Vagina (tissue), 2 donors: ENCODE measurements around the gene SEMA6A. TPM values are rescaled to one million over a fixed set of nuclear protein-coding genes. Genes with fewer than 3 reads are reported as not detected.

Experiments used
- DNase-seq, 2 donors: peaks; one replicate each; pipeline ENCODE4 v3.0.0-alpha.2; 2017; ENCODE audit errors: extremely low spot score in 2 of 2
- H3K27ac ChIP-seq: fragments of 200-600 bp; sonication (generic); one replicate; pipeline ENCODE4 v1.5.1; 2019
- H3K27me3 ChIP-seq: fragments of 200-600 bp; sonication (generic); one replicate; pipeline ENCODE4 v1.5.1; 2019
- H3K36me3 ChIP-seq, 2 donors: fragments of 200-600 bp; sonication (generic); one replicate each; pipeline ENCODE4 v1.5.1; 2017 to 2019
- H3K4me1 ChIP-seq: fragments of 200-600 bp; sonication (generic); one replicate; pipeline ENCODE4 v1.5.1; 2019
- H3K4me3 ChIP-seq, 2 donors: fragments of 200-600 bp; sonication (generic); 1 replicate in 1 of 2; 2 replicates in 1 of 2; pipeline ENCODE4 v1.5.1; 2016 to 2019
- H3K9me3 ChIP-seq: fragments of 200-600 bp; sonication (generic); one replicate; pipeline ENCODE4 v1.5.1; 2019
- POLR2A ChIP-seq, 2 donors: fragments of 450-650 bp; IDR thresholded peaks; one replicate each; pipeline ENCODE4 v1.6.1; 2017; ENCODE audit warnings: antibody characterized with exemption in 2 of 2, mild to moderate bottlenecking in 2 of 2, moderate library complexity in 2 of 2
- POLR2AphosphoS5 ChIP-seq, 2 donors: sonication (generic); formaldehyde crosslinking; IDR thresholded peaks; one replicate each; pipeline ENCODE4 v1.9.0; 2017; ENCODE audit warnings: antibody characterized with exemption in 2 of 2, mild to moderate bottlenecking in 2 of 2, low read depth in 1 of 2; ENCODE audit not compliant: insufficient read depth in 1 of 2
- intact Hi-C: fragments of 100-400 bp; cut with DNase I; formaldehyde crosslinking; loops from one replicate; pipeline ENCODE4 v1.15.1; 2023
- total RNA-seq: library from RNA; depleted of rRNA; stranded (reverse); fragments of >200 nt; gene quantifications from one replicate; pipeline ENCODE4 v1.2.3, GENCODE V29; 2016
- TF ChIP-seq, protein P1 (sequence below), 3 experiments: fragments of 450-650 bp in 2 of 3; fragments of 200-600 bp in 1 of 3; sonication (generic) in 1 of 3; IDR thresholded peaks; one replicate each; pipeline ENCODE4 v1.5.1; 2017 to 2019; ENCODE audit warnings: antibody characterized with exemption in 3 of 3, mild to moderate bottlenecking in 2 of 3, moderate library complexity in 2 of 3

Gene SEMA6A, protein sequence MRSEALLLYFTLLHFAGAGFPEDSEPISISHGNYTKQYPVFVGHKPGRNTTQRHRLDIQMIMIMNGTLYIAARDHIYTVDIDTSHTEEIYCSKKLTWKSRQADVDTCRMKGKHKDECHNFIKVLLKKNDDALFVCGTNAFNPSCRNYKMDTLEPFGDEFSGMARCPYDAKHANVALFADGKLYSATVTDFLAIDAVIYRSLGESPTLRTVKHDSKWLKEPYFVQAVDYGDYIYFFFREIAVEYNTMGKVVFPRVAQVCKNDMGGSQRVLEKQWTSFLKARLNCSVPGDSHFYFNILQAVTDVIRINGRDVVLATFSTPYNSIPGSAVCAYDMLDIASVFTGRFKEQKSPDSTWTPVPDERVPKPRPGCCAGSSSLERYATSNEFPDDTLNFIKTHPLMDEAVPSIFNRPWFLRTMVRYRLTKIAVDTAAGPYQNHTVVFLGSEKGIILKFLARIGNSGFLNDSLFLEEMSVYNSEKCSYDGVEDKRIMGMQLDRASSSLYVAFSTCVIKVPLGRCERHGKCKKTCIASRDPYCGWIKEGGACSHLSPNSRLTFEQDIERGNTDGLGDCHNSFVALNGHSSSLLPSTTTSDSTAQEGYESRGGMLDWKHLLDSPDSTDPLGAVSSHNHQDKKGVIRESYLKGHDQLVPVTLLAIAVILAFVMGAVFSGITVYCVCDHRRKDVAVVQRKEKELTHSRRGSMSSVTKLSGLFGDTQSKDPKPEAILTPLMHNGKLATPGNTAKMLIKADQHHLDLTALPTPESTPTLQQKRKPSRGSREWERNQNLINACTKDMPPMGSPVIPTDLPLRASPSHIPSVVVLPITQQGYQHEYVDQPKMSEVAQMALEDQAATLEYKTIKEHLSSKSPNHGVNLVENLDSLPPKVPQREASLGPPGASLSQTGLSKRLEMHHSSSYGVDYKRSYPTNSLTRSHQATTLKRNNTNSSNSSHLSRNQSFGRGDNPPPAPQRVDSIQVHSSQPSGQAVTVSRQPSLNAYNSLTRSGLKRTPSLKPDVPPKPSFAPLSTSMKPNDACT
- 28.7 TPM for total RNA-seq

DNA sequence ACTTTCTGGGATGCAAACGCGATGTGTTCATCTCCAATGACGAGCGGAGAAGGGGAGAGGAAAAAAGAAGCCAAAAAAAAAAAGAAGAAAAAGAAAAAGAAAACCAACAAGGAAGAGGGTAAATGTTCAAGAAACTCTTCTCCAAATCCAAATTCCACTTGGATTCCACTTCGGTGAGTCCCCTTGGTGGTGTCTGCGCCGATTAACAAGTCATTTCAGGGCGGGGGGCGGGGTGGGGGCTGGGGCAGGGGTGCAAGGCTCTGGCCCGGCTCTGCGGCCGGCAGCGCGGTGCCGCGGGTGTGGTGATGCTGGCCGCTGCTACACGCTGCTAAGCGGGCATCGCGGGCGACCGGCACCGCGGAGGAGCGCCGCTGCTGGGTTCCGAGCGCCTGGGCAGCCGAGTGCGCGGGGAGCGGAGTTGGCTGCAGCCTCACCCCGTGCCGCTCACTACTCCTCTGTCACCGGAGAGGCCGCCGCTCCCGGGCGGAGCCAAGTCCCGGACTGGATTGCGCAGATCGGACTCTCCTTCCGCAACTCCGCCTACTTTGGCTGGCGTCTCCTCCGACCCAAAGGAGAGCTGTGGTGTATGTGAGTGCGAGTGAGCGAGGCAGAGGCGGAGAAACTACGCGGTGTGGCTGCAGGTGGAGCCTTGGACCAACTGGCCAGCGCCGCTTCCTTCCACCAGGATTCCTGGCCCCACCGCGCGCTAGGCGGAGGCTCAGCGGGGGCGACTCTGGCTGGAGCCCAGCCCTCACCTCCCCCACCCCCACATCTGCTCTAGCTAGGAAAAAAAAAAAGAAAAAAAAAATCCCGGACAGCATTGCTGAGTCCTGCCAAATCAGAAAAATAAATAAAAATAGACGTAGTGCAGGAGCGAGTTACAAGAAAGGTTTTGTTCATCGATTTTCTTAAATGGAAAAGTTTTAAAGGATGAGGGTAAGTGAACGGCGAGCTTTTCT lies at the start of gene SEMA6A:
Gene SEMA6A, minus strand, starts transcription at position 457 of the 959 bp plus-strand sequence. CDS start 69,879 bp downstream, outside the sequence.
- Histone ChIP-seq H3K36me3 (no peaks in the 10 kb centered on the region), H3K4me1 (peaks cover 32% of the 10 kb centered on the region), H3K9me3 (no peaks in the 10 kb centered on the region), H3K27ac (peak within 1 kb of the TSS; percentile 71), H3K4me3 (peak within 1 kb of the TSS; percentile 69 to 75), H3K27me3 (no peaks in the 10 kb centered on the region)
- TF ChIP-seq POLR2A (IDR thresholded peaks at IDR 0.05) (peak in 1 of 2 donors; percentile 76), POLR2AphosphoS5 (IDR thresholded peaks at IDR 0.05; ENCODE audit: insufficient read depth in 1 of 2, low read depth in 1 of 2) (peak; percentile 54 to 85)
- TF ChIP-seq, protein P1, sequence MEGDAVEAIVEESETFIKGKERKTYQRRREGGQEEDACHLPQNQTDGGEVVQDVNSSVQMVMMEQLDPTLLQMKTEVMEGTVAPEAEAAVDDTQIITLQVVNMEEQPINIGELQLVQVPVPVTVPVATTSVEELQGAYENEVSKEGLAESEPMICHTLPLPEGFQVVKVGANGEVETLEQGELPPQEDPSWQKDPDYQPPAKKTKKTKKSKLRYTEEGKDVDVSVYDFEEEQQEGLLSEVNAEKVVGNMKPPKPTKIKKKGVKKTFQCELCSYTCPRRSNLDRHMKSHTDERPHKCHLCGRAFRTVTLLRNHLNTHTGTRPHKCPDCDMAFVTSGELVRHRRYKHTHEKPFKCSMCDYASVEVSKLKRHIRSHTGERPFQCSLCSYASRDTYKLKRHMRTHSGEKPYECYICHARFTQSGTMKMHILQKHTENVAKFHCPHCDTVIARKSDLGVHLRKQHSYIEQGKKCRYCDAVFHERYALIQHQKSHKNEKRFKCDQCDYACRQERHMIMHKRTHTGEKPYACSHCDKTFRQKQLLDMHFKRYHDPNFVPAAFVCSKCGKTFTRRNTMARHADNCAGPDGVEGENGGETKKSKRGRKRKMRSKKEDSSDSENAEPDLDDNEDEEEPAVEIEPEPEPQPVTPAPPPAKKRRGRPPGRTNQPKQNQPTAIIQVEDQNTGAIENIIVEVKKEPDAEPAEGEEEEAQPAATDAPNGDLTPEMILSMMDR (IDR thresholded peaks at IDR 0.05) = peak in 1 of 3 experiments; percentile 46
- intact Hi-C loops = no loop called here
- peak in 1 of 2 donors; percentile 97 for DNase-seq

DNA sequence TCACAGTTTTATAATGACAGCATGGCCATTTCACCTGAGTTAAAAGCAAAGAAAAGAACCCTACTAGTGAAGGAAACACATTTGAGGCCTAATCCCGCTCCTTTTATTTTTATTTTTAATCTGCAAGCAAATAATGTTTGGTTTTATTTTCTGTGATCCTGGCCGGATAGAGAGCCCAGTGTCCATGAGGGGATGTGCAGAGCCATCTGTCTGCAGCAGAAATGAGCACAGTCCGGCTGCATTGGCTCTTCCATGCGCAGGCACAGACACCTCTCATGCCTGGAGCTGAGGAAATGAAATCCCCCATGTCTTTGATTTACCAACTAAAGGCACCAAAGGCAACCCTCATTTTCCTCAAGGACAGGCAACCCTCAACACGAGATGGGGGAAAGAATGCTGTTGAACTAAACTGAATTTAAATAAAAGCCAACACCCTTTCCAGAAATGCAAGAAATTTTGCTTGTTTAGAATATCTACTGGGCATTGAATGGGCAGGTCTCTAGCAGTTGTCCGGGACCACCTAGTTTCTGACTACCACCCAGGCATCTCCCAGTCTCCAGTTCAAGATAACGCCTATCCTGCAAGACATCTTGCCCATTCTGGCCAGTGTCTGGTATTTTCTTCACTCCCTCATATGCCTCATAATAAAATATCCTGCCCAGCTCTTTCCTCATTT lies 47.9 kb upstream of the SEMA6A start:
- TF ChIP-seq, protein P1 (IDR thresholded peaks at IDR 0.05) = no peak
- no peak for TF ChIP-seq POLR2A (IDR thresholded peaks at IDR 0.05)
- TF ChIP-seq POLR2AphosphoS5 (IDR thresholded peaks at IDR 0.05; ENCODE audit: insufficient read depth in 1 of 2, low read depth in 1 of 2) = no peak
- Histone ChIP-seq H3K27me3 (no peaks in the 10 kb centered on the region), H3K4me1 (peaks cover 18% of the 10 kb centered on the region), H3K27ac (no peak overlapping the region), H3K4me3 (no peak overlapping the region), H3K36me3 (no peaks in the 10 kb centered on the region), H3K9me3 (no peaks in the 10 kb centered on the region)
- intact Hi-C loops = no loop called here
- DNase-seq = no peak

DNA sequence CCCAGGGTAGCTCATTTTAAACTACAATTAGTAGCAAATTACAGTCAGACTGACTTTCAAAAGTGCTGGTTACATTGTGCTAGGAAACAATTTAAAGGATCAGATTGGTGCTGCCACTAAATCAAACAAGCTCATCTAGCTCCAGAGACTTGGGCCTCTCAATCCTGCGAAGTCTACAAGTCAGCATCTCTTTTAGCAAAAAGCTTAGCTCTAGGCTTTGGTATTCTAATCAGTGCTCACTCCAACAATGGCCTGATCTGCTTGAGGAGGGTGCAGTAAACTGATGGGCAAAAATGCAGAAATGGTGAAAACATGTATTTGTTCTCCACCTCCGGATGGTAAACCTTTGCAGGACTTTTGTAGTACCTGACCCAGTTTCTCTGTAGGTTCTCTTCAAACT lies 47.0 kb upstream of the SEMA6A start:
- no peak overlapping the region for H3K27ac ChIP-seq
- no peaks in the 10 kb centered on the region for H3K9me3 ChIP-seq
- no peak for DNase-seq
- no peaks in the 10 kb centered on the region for H3K27me3 ChIP-seq
- H3K36me3 ChIP-seq = no peaks in the 10 kb centered on the region
- peaks cover 10% of the 10 kb centered on the region for H3K4me1 ChIP-seq
- TF ChIP-seq POLR2AphosphoS5 (IDR thresholded peaks at IDR 0.05; ENCODE audit: insufficient read depth in 1 of 2, low read depth in 1 of 2) = no peak
- TF ChIP-seq, protein P1 (IDR thresholded peaks at IDR 0.05) = no peak
- no peak overlapping the region for H3K4me3 ChIP-seq
- intact Hi-C loops = no loop called here

DNA sequence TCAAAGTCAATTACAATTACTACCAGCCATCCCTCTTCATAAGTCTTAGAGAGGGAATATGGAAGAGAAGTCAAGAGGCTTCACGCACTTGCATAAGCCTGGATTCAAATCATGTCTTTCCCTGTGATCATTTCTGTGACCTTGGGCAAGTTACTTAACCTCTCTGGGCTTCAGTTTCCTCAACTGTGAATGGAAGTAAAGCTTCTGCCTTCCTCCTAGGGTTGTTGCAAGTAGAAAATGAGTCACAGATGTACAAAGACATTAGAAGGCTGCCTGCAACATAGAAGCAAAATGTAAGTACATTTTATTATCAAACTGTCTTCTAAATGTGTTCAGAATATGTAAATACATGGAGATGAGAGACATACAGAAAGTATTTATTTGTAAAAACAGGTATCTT lies 42.3 kb upstream of the SEMA6A start:
- no peak for DNase-seq
- no peak overlapping the region for H3K4me3 ChIP-seq
- H3K4me1 ChIP-seq = no peaks in the 10 kb centered on the region
- TF ChIP-seq POLR2AphosphoS5 (IDR thresholded peaks at IDR 0.05; ENCODE audit: insufficient read depth in 1 of 2, low read depth in 1 of 2) = no peak
- TF ChIP-seq, protein P1 (IDR thresholded peaks at IDR 0.05) = no peak
- no peak for TF ChIP-seq POLR2A (IDR thresholded peaks at IDR 0.05)
- intact Hi-C loops = no loop called here
- H3K27me3 ChIP-seq = no peaks in the 10 kb centered on the region
- H3K9me3 ChIP-seq = no peaks in the 10 kb centered on the region
- H3K27ac ChIP-seq = no peak overlapping the region
- no peaks in the 10 kb centered on the region for H3K36me3 ChIP-seq
